Inflammatory macrophage (primary cell): ENCODE data around the gene CCN2.

Source experiments
- DNase-seq, 2 donors: peaks; one replicate each; pipeline ENCODE4 v3.0.0-alpha.2; 2020 to 2022

CCN2 gene

GRCh38 chr6:131963063-131963462 lies 11.9 kb upstream of the CCN2 start:
- DNase-seq, result no peak

DNA sequence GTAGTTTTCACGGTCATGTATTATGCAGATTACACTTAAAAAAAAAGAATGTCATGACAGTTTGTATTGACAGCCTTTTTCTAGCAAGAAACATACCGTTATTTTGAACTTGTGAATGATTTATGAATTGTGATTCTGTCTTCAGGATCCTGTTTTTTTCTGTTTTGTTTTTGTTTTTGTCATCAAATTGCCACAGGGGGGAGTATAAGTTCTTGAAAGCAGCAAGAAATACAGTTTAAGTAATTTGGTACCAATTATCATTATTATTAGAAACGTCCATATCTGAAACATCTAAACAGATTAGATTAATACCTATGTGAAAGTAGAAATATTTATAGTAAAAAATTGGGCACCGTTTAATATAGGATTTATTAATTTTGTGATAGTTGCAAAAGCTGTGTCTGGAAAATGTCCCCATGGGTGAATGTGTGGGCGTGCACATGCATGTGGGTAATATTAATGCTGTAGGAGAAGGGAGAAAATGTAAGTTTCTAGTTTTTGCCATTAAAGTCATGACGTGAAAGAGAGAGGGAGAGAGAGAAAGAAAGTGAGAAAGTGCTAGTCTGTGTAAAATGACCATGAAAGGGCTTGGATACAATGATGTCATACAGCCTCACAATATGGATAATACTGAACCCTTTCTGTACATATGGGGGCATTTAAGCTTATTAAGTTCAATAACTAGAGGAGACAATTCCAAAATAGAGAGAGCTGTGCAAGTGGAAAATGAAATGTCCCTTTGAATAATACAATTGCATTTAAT lies 9.4 kb upstream of the CCN2 start:
- no peak for DNase-seq

DNA sequence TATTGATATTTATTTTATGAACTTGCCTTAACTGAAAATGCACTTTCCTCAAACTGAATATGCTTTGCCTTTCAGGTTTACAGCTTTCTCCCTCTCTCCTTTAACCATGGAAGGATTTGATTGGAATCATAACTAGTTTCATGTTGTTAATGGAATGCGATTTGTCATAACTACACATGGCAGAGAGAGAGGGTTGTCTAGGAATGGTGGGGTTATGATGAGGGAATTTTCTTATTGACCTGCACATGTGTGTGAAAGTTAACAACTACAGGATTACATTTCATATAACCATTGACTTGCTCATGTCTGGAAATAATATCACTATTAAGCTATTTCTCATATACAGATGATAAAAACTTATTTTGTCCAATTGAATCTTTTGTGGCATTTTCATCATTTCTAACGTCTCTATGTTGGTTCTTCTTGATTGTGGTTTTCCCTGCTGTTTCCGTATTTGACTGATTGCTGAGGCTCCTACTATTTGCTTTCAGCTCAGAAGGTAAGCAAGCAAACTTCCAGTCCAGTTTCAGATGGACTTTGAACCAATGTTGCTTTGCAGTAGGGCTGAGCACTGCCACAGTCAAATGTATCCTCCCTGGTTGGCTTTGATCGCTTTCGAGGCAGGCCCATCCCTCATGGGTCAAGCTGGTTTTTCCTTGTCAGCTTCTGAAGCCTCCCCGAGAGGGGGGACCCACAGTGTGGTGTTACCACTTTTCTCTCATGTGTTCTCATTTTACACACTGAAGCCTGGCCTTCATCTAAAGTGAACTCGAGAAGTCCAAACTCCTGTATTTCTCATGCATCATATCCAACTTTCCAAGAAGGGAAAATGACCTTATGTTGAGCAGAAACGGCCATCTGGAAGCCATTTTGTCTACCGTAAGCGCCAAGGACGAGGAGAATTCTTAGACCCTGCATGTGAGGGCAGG lies 7.6 kb upstream of the CCN2 start:
- no peak for DNase-seq

DNA sequence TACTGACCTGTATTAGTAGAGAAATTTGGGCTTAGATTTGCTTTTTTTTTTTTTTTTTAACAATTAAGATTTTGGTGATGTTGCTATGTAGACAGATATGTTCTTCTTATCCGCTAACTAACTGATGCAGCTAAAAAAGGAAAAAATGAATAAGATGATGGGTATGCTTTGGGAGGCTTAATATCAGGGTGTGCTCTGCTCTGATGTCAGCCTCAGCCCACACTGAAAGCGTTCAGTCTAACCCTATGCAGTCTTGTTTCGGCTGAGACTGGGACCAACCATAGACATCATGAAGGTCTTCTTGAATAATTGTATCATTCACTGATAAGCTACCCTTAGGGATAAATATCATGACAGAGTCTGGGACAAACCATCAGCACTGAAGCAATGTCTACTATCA lies 6.9 kb upstream of the CCN2 start:
- no peak for DNase-seq

- DNase-seq, result no peak
These were observed 4.7 kb upstream of the CCN2 start for GRCh38 chr6:131955876-131956275.

DNA sequence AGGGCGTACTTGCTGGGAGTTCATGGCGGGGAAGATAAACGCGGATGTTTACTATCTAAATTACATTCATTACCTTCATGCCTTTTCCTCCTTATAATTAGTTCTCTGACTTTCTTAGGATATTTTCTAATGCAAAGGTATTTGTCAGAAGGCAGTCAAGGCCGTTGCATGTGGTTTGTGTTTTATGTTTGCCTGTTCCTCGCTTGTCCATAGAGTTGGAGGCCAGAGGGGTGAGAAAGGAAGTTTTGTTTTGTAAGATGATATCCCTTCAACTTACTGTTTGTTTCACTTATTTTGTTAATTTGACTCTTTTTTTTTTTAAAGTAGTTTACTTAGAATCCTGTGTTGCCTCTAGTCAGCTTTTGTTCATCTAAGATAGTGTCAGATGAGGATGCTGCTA lies 4.0 kb upstream of the CCN2 start:
- DNase-seq, result no peak

DNA sequence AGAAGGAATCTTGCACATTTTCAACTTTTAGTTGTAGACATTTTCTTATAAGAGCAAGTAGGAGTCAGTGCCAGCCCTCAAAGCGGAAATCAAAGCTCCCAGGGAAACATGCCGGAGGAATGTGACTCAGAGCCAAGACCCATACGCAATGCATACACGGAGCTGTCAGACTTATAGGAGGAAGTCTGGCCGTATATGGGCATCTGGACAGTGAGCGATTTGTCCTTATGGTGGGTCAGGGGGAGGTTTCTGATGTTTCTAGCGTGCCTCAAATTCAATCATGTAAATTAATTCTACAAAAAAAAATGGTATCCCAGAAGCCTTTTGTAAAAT lies 3.6 kb upstream of the CCN2 start:
- no peak for DNase-seq

DNA sequence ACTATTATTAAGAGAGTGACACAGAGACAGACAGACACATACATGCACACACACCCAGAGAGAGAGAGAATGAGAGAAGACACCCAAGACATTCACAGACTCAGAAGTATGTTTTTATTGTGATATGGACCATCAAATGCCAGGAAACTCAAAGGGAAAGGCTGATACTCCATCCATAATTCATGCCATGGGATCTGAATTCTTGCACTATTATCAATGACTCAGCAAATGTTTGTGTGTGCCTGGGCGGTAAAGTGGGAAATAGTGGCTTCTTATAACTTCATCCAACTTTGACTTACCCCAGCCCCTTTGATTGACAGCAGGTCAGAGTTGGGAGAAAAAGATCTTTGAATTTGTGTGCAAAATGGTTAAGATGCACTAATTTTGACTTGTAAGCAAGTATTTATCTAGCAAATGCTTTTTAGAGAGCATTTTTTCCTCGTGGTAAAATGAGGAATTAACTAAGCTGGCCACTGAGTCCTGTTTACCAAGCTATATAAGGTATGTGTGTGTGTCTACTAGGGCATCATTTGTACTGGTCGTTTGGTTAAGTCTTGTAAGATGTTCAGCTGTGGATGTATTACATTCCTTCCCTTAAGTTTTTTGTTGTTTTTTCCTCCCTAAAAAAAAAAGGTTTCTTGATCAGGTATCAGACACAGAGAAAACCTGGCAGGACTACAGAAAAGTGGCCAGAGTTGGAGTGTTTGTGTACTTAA lies 3.0 kb upstream of the CCN2 start:
- DNase-seq, result no peak

DNA sequence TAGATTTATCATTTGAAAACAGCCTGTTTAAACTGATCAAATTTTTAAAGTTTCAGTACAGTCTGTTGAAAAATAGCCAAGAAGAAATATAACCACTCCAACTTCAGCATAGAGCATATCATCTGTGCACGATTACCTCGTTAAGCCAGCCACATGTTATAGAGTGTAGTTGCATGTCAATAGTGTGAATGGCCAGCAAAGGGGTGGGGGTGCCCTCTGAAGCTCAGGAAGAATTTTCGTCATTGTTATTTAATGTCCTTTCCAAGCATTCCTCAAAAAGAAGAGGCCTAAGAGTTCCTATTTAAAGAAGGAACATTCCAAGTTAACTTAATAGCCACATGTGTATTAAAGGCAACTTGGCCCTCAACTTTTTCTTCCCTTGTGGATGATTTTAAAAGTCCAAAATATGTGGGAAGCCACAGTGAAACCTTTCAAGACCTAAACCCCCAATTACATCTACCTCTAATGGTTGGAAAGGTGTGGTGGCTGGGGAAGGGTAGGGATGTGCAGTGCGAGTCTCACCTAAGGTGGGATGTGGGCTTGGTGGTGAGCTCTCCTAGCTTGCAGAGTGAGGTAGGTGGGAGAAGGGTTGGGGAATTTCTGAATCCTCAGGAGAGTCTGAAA lies 1.8 kb upstream of the CCN2 start:
- no peak for DNase-seq

DNA sequence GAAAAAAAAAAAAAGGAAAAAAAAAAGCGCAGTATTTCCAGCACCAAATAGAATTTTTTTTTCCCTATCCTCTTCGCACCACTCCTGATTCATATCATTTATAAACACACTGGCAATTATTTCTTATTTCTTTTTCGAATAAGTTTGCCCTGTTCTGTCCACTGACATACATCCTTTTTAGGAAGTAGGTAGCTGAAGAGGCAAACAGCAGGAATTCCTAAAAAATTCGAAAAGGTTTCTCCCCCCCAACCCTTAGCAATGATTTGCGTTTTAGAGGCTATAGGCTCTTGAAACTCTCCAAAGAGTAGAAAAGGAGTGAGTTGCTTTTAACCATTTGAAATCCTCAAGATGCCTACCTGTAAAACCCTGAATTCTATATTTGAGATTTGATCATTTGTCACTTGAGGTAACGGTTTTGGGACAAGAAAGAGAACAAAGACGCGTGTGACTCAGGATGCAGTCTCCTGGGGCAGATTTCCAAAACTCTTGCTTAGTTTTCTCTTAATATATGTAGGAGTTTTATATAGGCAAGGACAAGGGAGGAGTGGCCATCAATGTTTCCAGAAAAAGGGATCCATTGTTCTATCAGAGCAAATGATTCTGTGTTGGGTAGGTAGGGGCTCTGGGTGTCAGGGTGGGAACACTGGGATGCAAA lies 531 bp upstream of the CCN2 start:
- no peak for DNase-seq

DNA sequence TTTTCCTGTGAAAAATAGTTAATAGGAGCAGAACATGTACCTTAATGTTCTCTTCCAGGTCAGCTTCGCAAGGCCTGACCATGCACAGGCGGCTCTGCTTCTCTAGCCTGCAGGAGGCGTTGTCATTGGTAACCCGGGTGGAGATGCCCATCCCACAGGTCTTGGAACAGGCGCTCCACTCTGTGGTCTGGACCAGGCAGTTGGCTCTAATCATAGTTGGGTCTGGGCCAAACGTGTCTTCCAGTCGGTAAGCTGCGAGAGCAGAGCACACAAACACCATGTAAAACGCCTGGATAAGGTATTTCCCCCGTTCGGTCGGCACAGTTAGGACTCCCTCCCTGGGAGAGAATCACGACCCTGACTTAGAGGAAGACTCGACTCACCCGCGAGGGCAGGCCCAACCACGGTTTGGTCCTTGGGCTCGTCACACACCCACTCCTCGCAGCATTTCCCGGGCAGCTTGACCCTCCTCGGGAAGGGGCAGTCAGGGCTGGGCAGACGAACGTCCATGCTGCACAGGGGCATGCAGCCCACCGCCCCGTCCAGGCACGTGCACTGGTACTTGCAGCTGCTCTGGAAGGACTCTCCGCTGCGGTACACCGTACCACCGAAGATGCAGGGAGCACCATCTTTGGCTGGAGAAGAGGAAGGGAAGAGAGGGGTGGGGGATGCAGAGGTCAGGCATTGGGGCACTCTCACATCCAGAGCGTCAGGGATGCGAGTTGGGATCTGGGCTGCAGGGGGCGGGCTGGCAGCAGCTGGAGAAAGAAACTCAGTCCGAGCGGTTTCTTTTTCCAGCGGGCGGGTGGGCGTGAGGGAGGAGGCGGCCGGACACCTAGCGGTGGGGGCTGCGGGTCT lies 1.0 kb downstream of the CCN2 start:
- DNase-seq, result peak in 1 of 2 donors; percentile 10

DNA sequence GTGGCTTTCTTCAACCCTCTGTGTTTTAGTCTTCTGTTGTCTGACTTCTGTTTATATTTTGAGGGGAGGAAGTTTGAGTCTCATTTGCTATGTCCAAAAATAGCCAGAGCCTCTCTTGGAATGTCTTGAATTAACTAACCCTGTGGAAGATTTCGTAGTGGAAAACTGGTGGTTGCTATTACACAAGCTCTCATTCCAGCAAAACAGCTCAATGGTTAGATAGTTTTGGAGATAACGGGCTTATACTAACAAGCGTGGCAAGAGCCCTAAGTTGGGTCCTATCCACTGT lies 1.6 kb downstream of the CCN2 start:
- no peak for DNase-seq

GRCh38 chr6:131948692-131949619 lies 2.2 kb downstream of the CCN2 start:
- DNase-seq, result no peak

DNA sequence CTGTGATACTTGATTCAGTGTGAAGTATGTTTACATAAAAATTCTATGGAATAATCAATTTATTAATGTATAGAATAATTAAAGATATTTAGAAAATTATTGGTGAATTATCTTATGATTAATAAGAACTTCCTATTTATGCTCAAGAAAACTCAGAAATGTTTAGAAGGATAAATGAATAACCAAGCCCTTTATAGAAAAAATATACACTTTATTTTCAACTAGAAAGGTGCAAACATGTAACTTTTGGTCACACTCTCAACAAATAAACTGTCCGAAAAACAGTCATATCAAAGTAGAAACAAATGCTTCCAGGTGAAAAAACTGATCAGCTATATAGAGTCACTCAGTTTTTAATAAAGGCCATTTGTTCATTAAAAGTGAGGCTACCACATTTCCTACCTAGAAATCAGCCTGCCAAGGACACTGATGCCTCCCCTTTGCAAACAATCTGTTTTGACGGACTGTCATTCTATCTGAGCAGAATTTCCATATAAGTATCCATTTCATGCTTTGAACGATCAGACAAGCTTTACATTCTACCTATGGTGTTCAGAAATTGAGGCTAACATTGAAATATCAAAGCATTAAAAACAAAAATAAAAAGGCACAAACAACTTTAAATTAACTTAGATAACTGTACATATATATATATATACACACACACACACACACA lies 3.0 kb downstream of the CCN2 start:
- DNase-seq, result no peak

GRCh38 chr6:131946992-131947955 lies 3.9 kb downstream of the CCN2 start:
- DNase-seq, result no peak

DNA sequence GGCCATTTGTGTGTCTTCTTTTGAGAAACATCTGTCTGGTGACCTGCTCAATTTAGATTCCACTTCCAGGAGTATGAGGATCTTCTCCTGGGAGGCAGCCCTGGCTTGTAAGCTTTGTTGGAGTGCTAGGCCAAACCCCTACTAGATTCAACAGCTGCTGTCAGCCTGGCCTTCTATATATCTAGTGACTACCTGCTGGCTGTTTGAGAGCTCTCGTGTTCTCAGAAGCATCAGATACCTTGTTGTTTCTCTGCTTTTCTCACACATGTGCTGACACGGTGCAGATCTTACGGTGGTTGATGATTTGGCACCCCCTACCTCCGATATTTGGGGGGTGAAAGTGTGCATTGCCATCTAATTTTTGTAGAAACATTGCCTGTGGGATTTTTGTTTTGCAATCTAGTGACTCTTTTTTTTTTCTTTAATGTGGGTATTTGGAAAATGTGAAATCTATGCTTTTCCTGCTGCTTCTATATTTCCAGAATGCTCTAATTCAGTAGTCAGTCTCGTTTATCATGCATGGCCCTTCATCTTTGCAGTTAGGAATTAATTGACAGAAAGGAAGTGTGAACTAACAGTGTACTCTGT lies 4.7 kb downstream of the CCN2 start:
- DNase-seq, result no peak

DNA sequence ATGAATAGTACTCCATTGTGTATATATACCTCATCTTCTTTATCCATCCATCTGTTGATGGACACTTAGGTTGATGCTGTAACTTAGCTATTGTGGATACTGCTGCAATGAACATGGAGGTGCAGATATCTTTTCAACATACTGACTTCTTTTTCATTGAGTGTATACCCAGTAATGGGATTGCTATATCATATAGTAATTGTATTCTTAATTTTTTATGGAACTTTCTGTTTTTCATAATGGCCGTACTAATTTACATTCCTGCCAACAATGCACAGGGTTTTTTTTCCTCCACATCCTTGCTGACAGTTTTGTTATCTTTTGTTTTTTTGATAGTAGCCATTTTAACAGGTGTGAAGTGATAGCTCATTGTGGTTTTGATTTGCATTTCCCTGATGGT lies 5.2 kb downstream of the CCN2 start:
- DNase-seq, result no peak
